GM18499 (cell line): Measurements from ENCODE around the gene PGA4.
"Not testable (repeated sequence)": the region's sequence is repeated elsewhere in the genome, so short reads cannot be mapped to it uniquely, and the experiment has no call there.

Experiments
- ATAC-seq: cut with Tn5 transposase; IDR thresholded peaks from one replicate; pipeline ENCODE4 v1.9.1; 2021; ENCODE audit warnings: moderate number of reproducible peaks; ENCODE audit not compliant: insufficient read depth, unreplicated experiment

PGA4 gene

GRCh38 chr11:61203873-61204272, 18.3 kb upstream of the PGA4 start:
- ATAC-seq = not testable (repeated sequence)

- not testable (repeated sequence) for ATAC-seq
Observed at GRCh38 chr11:61204502-61205059, 17.6 kb upstream of the PGA4 start.

- not testable (repeated sequence) for ATAC-seq
Observed at GRCh38 chr11:61207636-61208310, 14.4 kb upstream of the PGA4 start.

GRCh38 chr11:61210629-61211028, 11.5 kb upstream of the PGA4 start:
- not testable (repeated sequence) for ATAC-seq

- ATAC-seq = not testable (repeated sequence)
Observed at GRCh38 chr11:61211327-61211952, 10.7 kb upstream of the PGA4 start.

DNA sequence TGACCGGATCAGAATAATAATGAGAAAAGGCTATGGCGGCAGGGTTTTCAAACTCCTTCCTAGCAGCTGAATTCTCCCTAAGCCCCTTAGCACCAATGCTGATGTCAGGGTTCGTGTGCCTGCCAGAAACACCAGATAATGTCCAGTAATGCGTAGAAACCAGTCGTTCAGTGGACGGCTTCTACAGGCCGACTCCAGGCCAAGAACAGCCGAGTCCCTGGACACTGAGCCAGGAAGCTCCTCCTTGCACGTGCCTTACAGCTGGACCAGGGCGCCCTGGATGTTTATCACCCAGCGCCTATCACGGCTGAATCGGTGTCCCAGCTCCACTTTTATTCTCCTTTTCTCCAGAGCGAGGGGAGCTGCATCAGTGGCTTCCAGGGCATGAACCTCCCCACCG, 9.9 kb upstream of the PGA4 start:
- ATAC-seq = not testable (repeated sequence)

GRCh38 chr11:61213711-61214324, 8.3 kb upstream of the PGA4 start:
- not testable (repeated sequence) for ATAC-seq

- ATAC-seq = not testable (repeated sequence)
Observed at GRCh38 chr11:61218306-61218705, 3.8 kb upstream of the PGA4 start.

- ATAC-seq = not testable (repeated sequence)
Observed at GRCh38 chr11:61219016-61219415, 3.1 kb upstream of the PGA4 start.

- ATAC-seq = not testable (repeated sequence)
Observed at GRCh38 chr11:61222692-61223091, 545 bp downstream of the PGA4 start.

DNA sequence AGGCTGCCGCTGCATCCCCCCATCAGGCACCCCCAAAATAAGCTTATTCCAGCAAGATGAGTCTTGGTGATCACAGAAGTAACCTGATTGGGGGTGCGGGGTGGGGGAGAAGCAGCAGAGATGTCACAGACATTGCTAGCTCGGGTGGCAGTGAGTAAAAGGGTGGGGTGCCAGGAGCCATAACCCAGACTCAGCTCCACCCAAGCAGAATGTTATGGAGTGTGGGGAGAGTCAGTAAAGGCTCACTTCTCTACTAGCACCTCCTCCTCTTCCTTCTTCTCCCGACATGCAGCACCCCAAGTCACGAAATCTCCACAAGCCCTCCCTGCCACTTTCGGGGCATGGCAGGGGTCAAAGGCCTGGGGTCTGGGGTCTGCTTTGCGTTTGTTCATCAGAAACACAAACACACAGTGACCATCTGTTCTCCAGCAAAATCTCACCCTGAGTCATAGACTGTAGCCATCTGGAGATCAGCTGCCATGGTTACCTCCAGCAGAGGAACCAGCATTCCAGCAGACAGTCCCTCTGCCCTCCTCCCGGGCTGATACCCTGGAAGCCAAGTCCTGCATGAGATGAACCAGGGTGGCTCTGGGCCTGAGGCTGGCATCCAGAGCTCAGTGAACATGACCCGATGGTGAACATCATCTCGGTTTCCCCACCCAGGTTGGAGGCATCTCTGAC, 4.5 kb downstream of the PGA4 start:
- ATAC-seq = not testable (repeated sequence)

DNA sequence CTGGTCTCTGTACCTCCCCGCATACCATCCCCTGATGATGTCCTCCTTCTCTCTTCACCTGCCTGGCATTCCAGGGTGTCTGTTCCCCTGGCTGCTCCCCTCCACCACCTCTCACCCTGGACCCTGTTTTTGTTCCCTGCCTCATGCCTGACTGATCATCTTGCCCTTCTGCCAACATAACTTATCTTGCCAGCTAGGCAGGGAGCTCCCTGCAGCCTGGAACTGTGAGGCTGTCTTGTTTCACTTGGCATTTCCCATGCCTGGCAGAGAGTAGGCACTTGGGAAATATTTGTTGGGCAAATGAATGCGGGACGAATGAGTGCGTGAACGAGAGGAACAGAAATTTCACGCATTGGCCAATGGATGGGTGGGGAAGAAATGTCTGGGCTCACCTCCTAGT, 7.3 kb downstream of the PGA4 start:
- ATAC-seq = not testable (repeated sequence)

GRCh38 chr11:61231033-61231432, 8.9 kb downstream of the PGA4 start:
- ATAC-seq = not testable (repeated sequence)

- not testable (repeated sequence) for ATAC-seq
Observed at GRCh38 chr11:61231585-61231984, 9.4 kb downstream of the PGA4 start.

- not testable (repeated sequence) for ATAC-seq
Observed at GRCh38 chr11:61232548-61233145, 10.5 kb downstream of the PGA4 start.

GRCh38 chr11:61237130-61237529, 15.0 kb downstream of the PGA4 start:
- not testable (repeated sequence) for ATAC-seq

DNA sequence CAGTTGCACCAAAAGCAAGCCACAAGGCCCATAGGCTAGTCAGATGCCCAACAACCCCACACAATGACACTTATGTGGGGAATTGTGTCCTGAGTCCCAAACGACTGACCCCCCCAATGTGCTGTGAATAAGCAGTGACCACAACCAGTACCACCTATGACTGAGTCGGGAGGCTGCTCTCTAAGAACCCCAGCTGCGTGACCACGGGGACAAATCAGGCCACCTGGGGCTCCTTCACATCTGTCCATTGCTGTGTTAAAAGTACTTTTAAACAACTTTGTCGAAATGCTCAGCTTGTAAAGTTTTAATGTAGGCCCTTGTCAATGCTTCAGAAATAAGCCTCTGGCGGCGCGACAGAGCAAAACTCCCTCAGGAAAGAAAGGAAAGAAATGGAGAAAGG, 18.1 kb downstream of the PGA4 start:
- not testable (repeated sequence) for ATAC-seq

DNA sequence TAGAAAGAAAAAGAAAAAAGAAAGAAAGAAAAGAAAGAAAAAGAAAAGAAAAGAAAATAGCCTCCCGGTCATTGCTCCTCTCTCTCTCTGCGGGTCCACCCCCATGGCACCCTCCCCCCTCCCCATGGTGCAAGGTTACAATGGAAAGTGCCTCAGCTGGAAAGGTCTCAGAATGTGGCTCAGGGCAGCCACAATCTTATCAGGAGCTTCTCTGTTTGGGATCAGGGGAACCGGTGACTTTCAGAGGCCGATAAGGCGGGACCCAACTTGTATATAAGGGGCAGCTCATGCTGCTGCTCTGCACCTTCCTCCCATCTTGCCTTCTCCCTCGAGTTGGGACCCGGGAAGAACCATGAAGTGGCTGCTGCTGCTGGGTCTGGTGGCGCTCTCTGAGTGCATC, 18.7 kb downstream of the PGA4 start, which contains the start of gene PGA5:
PGA5 (plus strand) TSS at position 301 of the 400 bp plus-strand sequence; CDS start at position 353, 52 bp downstream.
- ATAC-seq = not testable (repeated sequence)

- not testable (repeated sequence) for ATAC-seq
Observed at GRCh38 chr11:61241526-61241925, 19.4 kb downstream of the PGA4 start.
